Measurements from ENCODE around the gene CTDSPL.
"Not testable (repeated sequence)": the region's sequence is repeated elsewhere in the genome, so short reads cannot be mapped to it uniquely, and the experiment has no call there.

CTDSPL gene, protein sequence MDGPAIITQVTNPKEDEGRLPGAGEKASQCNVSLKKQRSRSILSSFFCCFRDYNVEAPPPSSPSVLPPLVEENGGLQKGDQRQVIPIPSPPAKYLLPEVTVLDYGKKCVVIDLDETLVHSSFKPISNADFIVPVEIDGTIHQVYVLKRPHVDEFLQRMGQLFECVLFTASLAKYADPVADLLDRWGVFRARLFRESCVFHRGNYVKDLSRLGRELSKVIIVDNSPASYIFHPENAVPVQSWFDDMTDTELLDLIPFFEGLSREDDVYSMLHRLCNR

DNA sequence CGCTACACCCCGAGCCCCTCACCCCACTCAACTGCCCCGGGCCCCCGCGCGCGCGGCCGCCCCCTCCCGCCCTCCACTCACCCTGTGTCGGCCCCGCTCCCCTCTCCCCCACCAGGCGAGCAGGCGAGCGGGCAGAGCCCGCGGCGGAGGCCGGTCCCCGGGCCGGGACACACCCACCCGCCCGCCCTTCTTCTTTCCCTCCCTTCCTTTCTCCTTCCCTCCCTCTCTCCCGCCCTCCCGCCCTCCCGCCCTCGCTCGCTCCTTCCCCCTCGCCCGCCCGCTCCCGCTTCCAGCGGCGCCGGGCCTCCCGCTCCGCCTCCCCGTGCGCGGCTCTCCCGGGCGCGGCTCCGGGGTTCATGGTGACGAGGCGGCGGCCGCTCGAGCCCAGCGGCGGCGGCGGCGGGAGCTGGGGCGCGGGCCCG is at the start of gene CTDSPL:
CTDSPL (plus strand) TSS at position 261 of the 422 bp plus-strand sequence. CDS start 320 bp downstream, outside the sequence.
- H3K4me3 ChIP-seq (ENCODE audit: low read depth, low read length), result peak within 1 kb of the TSS; percentile 72
- TF ChIP-seq, protein P1, sequence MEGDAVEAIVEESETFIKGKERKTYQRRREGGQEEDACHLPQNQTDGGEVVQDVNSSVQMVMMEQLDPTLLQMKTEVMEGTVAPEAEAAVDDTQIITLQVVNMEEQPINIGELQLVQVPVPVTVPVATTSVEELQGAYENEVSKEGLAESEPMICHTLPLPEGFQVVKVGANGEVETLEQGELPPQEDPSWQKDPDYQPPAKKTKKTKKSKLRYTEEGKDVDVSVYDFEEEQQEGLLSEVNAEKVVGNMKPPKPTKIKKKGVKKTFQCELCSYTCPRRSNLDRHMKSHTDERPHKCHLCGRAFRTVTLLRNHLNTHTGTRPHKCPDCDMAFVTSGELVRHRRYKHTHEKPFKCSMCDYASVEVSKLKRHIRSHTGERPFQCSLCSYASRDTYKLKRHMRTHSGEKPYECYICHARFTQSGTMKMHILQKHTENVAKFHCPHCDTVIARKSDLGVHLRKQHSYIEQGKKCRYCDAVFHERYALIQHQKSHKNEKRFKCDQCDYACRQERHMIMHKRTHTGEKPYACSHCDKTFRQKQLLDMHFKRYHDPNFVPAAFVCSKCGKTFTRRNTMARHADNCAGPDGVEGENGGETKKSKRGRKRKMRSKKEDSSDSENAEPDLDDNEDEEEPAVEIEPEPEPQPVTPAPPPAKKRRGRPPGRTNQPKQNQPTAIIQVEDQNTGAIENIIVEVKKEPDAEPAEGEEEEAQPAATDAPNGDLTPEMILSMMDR (conservative IDR thresholded peaks at IDR 0.05; ENCODE audit: low read depth, low read length), result no peak
- DNase-seq (ENCODE audit: low read depth), result peak; percentile 63

DNA sequence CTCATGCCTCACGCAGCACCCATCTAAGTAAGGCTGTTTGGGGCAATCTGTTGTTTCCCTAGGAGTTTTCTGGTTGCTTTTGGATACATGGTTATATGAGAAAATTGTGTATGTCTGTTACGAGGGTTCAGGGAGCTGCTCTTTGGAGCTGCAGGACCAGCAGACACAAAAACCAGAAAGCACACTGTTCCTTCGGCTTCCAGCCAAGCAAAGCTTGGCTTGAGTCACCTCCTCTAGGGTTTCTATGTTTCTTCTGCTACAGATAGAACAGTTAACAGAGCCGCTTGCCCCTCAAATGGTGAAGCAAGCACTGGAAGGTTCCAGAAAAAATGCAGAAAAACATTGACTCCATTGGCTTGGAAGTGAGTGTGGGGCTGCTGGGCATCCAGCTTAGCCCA is 49.2 kb upstream of the CTDSPL start:
- peak; percentile 69 for DNase-seq (ENCODE audit: low read depth)
- no peak overlapping the region for H3K4me3 ChIP-seq (ENCODE audit: low read depth, low read length)
- TF ChIP-seq, protein P1 (conservative IDR thresholded peaks at IDR 0.05; ENCODE audit: low read depth, low read length), result no peak

DNA sequence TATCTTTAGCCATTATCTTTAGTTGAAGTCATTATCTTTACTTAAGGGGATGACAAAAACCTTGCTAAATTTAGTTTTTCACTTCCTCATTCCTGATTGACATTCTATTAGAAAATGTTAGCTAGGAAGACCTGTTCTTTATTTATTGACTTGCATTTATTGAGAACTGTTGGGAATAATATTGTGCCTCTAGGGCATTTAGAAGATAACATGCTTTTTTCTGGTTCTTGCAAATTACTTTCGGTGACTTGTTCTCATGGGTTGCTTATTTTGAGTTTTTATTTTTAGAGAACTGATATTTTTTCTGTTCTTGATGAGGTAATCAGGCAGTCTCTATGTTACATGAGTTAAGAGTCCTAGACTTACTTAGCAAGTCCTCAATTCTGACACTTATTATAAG is 48.3 kb upstream of the CTDSPL start:
- DNase-seq (ENCODE audit: low read depth), result no peak
- TF ChIP-seq, protein P1 (conservative IDR thresholded peaks at IDR 0.05; ENCODE audit: low read depth, low read length), result no peak
- H3K4me3 ChIP-seq (ENCODE audit: low read depth, low read length), result no peak overlapping the region

DNA sequence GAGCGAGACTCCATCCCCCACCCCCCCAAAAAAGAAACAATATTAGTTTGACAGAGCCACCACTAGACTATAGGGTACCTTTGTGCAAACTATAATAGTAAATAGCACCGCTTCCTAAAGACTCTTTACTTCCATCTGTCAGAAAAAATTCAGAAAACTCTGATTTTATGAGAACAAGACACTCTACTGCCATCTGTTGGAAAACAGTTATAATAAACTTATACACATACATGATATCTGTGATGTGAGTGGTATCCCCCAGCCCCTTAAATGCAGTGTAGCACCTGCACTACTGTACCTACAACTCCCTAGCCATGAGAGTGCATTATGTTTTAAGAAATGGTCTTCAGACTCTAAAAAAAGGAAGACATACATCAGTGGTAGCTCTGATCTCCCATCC is 47.1 kb upstream of the CTDSPL start:
- DNase-seq (ENCODE audit: low read depth), result peak; percentile 50
- H3K4me3 ChIP-seq (ENCODE audit: low read depth, low read length), result no peak overlapping the region
- TF ChIP-seq, protein P1 (conservative IDR thresholded peaks at IDR 0.05; ENCODE audit: low read depth, low read length), result peak; percentile 23

DNA sequence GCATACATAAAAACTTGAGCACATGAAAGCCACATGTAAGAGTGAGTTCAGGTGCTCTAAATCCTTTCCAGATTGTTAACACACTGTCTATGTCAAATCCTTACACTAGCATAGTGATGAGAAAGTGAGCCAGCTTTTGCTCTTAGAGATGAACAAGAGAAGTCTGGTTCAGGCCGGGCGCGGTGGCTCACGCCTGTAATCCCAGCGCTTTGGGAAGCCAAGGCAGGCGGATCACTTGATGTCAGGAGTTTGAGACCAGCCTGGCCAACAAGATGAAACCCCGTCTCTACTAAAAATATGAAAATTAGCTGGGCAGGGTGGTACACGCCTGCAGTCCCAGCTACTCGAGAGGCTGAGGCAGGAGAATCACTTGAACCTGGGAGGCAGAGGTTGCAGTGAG is 46.5 kb upstream of the CTDSPL start:
- DNase-seq (ENCODE audit: low read depth); H3K4me3 ChIP-seq (ENCODE audit: low read depth, low read length): not testable (repeated sequence)

DNA sequence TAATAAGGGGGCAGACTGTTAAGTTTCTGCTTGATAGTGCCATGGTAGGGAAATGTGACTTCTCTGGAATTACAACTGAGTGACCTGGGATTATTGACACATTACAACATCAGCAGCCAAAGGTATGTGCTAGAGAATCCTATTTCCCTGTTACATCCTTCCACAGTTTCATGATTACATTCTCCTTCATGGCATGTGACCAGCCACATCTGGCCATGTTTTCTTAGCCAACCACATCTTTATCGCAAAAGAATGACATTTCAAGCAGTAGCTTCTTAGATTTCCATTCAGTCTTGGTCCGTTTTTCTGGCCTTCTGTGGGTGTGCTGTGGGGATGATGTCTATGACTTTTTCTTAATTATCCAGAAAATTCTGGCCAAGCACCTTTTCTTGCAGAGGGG is 45.4 kb upstream of the CTDSPL start:
- no peak overlapping the region for H3K4me3 ChIP-seq (ENCODE audit: low read depth, low read length)
- DNase-seq (ENCODE audit: low read depth), result peak; percentile 58
- TF ChIP-seq, protein P1 (conservative IDR thresholded peaks at IDR 0.05; ENCODE audit: low read depth, low read length), result no peak

DNA sequence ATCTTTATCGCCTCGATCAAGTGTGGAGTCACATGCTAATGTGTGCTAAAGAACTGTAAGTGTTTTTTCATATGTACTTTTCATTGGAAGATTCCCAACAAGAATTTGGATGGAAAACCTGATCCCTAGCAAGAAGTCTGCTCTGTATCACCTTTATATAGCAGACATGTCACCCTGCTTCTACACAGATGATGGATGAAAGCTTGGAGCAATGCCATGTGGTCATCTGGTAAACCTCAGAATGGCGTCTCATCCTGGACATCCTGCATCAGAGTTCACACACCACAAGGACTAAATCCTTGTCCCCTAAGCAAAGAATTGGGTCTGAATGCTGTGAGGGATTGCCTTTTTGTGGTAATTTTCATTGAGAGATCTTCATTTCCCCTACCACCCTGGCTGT is 42.1 kb upstream of the CTDSPL start:
- H3K4me3 ChIP-seq (ENCODE audit: low read depth, low read length), result no peak overlapping the region
- DNase-seq (ENCODE audit: low read depth), result no peak
- TF ChIP-seq, protein P1 (conservative IDR thresholded peaks at IDR 0.05; ENCODE audit: low read depth, low read length), result no peak

Measured in choroid plexus epithelial cell (primary cell).